H1 (cell line): ENCODE data around the gene GALNT9. TPM values are rescaled to one million over a fixed set of nuclear protein-coding genes. Genes with fewer than 3 reads are reported as not detected.

ENCODE experiments used
- CTCF ChIA-PET: fragments of 300-600 bp; sonication (Branson Sonifier 250); formaldehyde crosslinking; loops from one replicate; lab custom pipeline; 2021; ENCODE audit not compliant: partially characterized antibody; lab: Charles Lee
- POLR2A ChIA-PET: fragments of 300-600 bp; sonication (Branson Sonifier 250); formaldehyde crosslinking; loops from one replicate; lab custom pipeline; 2021; ENCODE audit warnings: inconsistent platforms; ENCODE audit not compliant: partially characterized antibody; lab: Charles Lee
- DNase-seq, 2 experiments: peaks; one replicate each; pipeline versions ENCODE4 v3.0.0 to v3.0.0-alpha.2; 2010 to 2022; ENCODE audit warnings: low spot score in 2 of 2, low read depth in 1 of 2, mixed read lengths in 1 of 2
- FAIRE-seq: peaks from 2 replicates; lab custom pipeline; 2011; peaks lifted over from hg19 to GRCh38; lab: Jason Lieb, UNC
- H2AFZ ChIP-seq: 2 replicates; pipeline ENCODE4 v1.8.1; 2012; ENCODE audit warnings: low read length, inconsistent platforms
- H2AK5ac ChIP-seq: 2 replicates; pipeline ENCODE4 v1.6.1; 2013; ENCODE audit warnings: low read depth, low read length
- H2BK120ac ChIP-seq: replicated peaks from 2 replicates; pipeline ENCODE3; 2013; ENCODE audit warnings: low read depth, low read length, inconsistent platforms
- H2BK12ac ChIP-seq: 2 replicates; pipeline ENCODE4 v1.6.1; 2013; ENCODE audit warnings: low read depth, low read length
- H2BK15ac ChIP-seq: 2 replicates; pipeline ENCODE4 v1.6.1; 2013; ENCODE audit warnings: low read length
- H2BK20ac ChIP-seq: 2 replicates; pipeline ENCODE4 v1.6.1; 2013; ENCODE audit warnings: low read length
- H2BK5ac ChIP-seq: 2 replicates; pipeline ENCODE4 v1.6.1; 2013; ENCODE audit warnings: low read depth, low read length
- H3K14ac ChIP-seq: 2 replicates; pipeline ENCODE4 v1.6.1; 2013; ENCODE audit warnings: inconsistent platforms; ENCODE audit not compliant: insufficient read length
- H3K18ac ChIP-seq: 2 replicates; pipeline ENCODE4 v1.6.1; 2013; ENCODE audit warnings: low read length; ENCODE audit errors: extremely low read depth
- H3K23ac ChIP-seq: 2 replicates; pipeline ENCODE4 v1.6.1; 2013; ENCODE audit warnings: inconsistent platforms; ENCODE audit not compliant: insufficient read length
- H3K23me2 ChIP-seq: 2 replicates; pipeline ENCODE4 v1.6.1; 2013; ENCODE audit warnings: low read depth, low read length
- H3K27ac ChIP-seq: 2 replicates; pipeline ENCODE4 v1.6.1; 2011; ENCODE audit warnings: low read depth, low read length, inconsistent platforms
- H3K27me3 ChIP-seq, 4 experiments: replicated peaks in 1 of 4; 1 replicate in 1 of 4; 2 replicates in 3 of 4; pipeline versions ENCODE4 v1.6.1 to v1.8.1; 2011 to 2013; ENCODE audit warnings: low read length in 3 of 4, mild to moderate bottlenecking in 3 of 4, inconsistent platforms in 2 of 4, mixed read lengths in 2 of 4, moderate library complexity in 1 of 4; ENCODE audit not compliant: control insufficient read depth in 3 of 4, insufficient read depth in 3 of 4; ENCODE audit errors: extremely low read depth in 1 of 4
- H3K36me3 ChIP-seq, 4 experiments: 2 replicates each; pipeline versions ENCODE4 v1.6.1 to v1.8.1; 2011 to 2013; ENCODE audit warnings: mild to moderate bottlenecking in 4 of 4, low read length in 3 of 4, moderate library complexity in 2 of 4, control low read depth in 1 of 4, inconsistent platforms in 1 of 4; ENCODE audit not compliant: insufficient read depth in 4 of 4, control insufficient read depth in 2 of 4
- H3K4ac ChIP-seq: replicated peaks from 2 replicates; pipeline ENCODE3; 2013; ENCODE audit warnings: low read length, low read depth, mixed read lengths, inconsistent platforms; ENCODE audit not compliant: insufficient read length
- H3K4me1 ChIP-seq, 4 experiments: replicated peaks in 1 of 4; 1 replicate in 1 of 4; 2 replicates in 3 of 4; pipeline versions ENCODE4 v1.6.1 to v1.8.1; 2011 to 2013; ENCODE audit warnings: low read length in 3 of 4, inconsistent platforms in 2 of 4, mixed read lengths in 1 of 4; ENCODE audit not compliant: insufficient read depth in 4 of 4, control insufficient read depth in 3 of 4
- H3K4me2 ChIP-seq, 2 experiments: 2 replicates each; pipeline versions ENCODE4 v1.6.1 to v1.8.1; 2011 to 2013; ENCODE audit warnings: low read depth in 2 of 2, low read length in 2 of 2, control low read depth in 1 of 2, inconsistent platforms in 1 of 2, mild to moderate bottlenecking in 1 of 2; ENCODE audit not compliant: insufficient read depth in 1 of 2
- H3K4me3 ChIP-seq, 4 experiments: fragments of 200-600, 300-600 bp in 1 of 4; sonication (generic), shearing (Covaris generic), sonication (Bioruptor Twin) in 1 of 4; 2 replicates each; pipeline versions ENCODE4 v1.5.1 to v1.8.1; 2011 to 2016; ENCODE audit warnings: low read length in 4 of 4, low read depth in 3 of 4, control low read depth in 2 of 4, inconsistent platforms in 2 of 4, mild to moderate bottlenecking in 2 of 4, mixed read lengths in 1 of 4, moderate library complexity in 1 of 4; ENCODE audit not compliant: insufficient read depth in 2 of 4; ENCODE audit errors: extremely low read depth in 1 of 4
- H3K56ac ChIP-seq: replicated peaks from 2 replicates; pipeline ENCODE3; 2013; ENCODE audit warnings: low read depth, mild to moderate bottlenecking, mixed read lengths, low read length, inconsistent platforms; ENCODE audit not compliant: insufficient read length
- H3K79me1 ChIP-seq: 2 replicates; pipeline ENCODE4 v1.6.1; 2013; ENCODE audit warnings: low read depth, low read length, control low read depth
- H3K79me2 ChIP-seq, 2 experiments: 2 replicates each; pipeline versions ENCODE4 v1.6.1 to v1.8.1; 2012 to 2013; ENCODE audit warnings: low read length in 2 of 2, mild to moderate bottlenecking in 2 of 2, inconsistent platforms in 1 of 2; ENCODE audit not compliant: insufficient read depth in 2 of 2, control insufficient read depth in 1 of 2
- H3K9ac ChIP-seq, 4 experiments: replicated peaks in 1 of 4; 1 replicate in 1 of 4; 2 replicates in 3 of 4; pipeline versions ENCODE4 v1.6.1 to v1.8.1; 2011 to 2013; ENCODE audit warnings: low read depth in 3 of 4, low read length in 3 of 4, control low read depth in 2 of 4, mild to moderate bottlenecking in 2 of 4, moderate library complexity in 2 of 4, inconsistent platforms in 1 of 4; ENCODE audit errors: extremely low read depth in 1 of 4
- H3K9me3 ChIP-seq, 2 experiments: 2 replicates each; pipeline versions ENCODE4 v1.6.1 to v1.8.1; 2012 to 2013; ENCODE audit warnings: mild to moderate bottlenecking in 2 of 2, moderate library complexity in 2 of 2, control low read depth in 1 of 2, inconsistent platforms in 1 of 2, low read depth in 1 of 2, low read length in 1 of 2, mixed read lengths in 1 of 2; ENCODE audit not compliant: insufficient read depth in 2 of 2
- H4K20me1 ChIP-seq, 2 experiments: replicated peaks in 1 of 2; 2 replicates each; pipeline versions ENCODE3 to v1.8.1; 2011 to 2013; ENCODE audit warnings: inconsistent platforms in 2 of 2, low read length in 2 of 2, mild to moderate bottlenecking in 1 of 2; ENCODE audit not compliant: insufficient read depth in 2 of 2, control insufficient read depth in 1 of 2
- H4K5ac ChIP-seq: 2 replicates; pipeline ENCODE4 v1.6.1; 2013; ENCODE audit warnings: low read length, low read depth, mixed read lengths, inconsistent platforms; ENCODE audit not compliant: insufficient read length
- H4K8ac ChIP-seq: 2 replicates; pipeline ENCODE4 v1.8.0; 2013; ENCODE audit warnings: mild to moderate bottlenecking, moderate library complexity, low read length, inconsistent platforms; ENCODE audit not compliant: insufficient read depth; ENCODE audit errors: extremely low read depth
- H4K91ac ChIP-seq: replicated peaks from 2 replicates; pipeline ENCODE3; 2013; ENCODE audit warnings: low read length, mixed read lengths, inconsistent platforms; ENCODE audit not compliant: insufficient read length
- CBX5 ChIP-seq: fragments of 300-800, 300-1000 bp; sonication (generic); IDR thresholded peaks from 2 replicates; pipeline ENCODE4 v1.7.1; 2016; ENCODE audit warnings: antibody characterized with exemption, low read length, low read depth
- SP1 ChIP-seq: IDR thresholded peaks from 2 replicates; pipeline ENCODE4 v1.6.1; 2011; ENCODE audit warnings: low read depth, low read length
- WGBS, 2 experiments: shearing (Covaris generic) in 1 of 2; methylation state at CpG; one replicate each; pipeline versions ENCODE4 v1.1.6 to v1.1.7; 2013 to 2015; ENCODE audit warnings: low lambda C conversion rate in 2 of 2, mixed read lengths in 2 of 2, inconsistent platforms in 1 of 2, low coverage in 1 of 2, missing lambda C conversion rate in 1 of 2; ENCODE audit not compliant: insufficient replicate concordance in 2 of 2, insufficient coverage in 1 of 2, insufficient read length in 1 of 2; ENCODE audit errors: extremely low coverage in 1 of 2, missing lambda C conversion rate in 1 of 2; 5-methylcytosine and 5-hydroxymethylcytosine counted together
- polyA plus RNA-seq, 7 experiments: library from polyadenylated mRNA; depleted of rRNA in 3 of 7; stranded (reverse) in 5 of 7; unstranded in 2 of 7; fragments of >200 nt in 5 of 7; fragments of 200-250 nt in 2 of 7; gene quantifications; 1 replicate in 5 of 7; 2 replicates in 1 of 7; 4 replicates in 1 of 7; pipeline versions ENCODE4 v1.2.1 to v1.2.3, GENCODE V29; 2011 to 2013; ENCODE audit warnings: missing spikeins in 2 of 7, mixed read lengths in 2 of 7
- total RNA-seq: library from RNA; stranded (reverse); fragmentation: NEBNext Ultra II Directional; extraction: Animal tissue kit (Norgen Biotek cat#: 25700); gene quantifications from 2 replicates; pipeline ENCODE4 v1.2.1, GENCODE V29; 2021

The GALNT9 gene
- total and polyA plus RNA-seq, 2 of the 8 experiments (the other 6 are each of a cell fraction or from before 2014, with no cell fraction given), result 2.0 to 3.6 TPM

GRCh38 chr12:132288516-132289215 lies 40.7 kb downstream of the GALNT9 start:
- FAIRE-seq (no peak), DNase-seq (no peak)
- Histone ChIP-seq H3K23me2 (no peaks in the 10 kb centered on the region), H3K56ac (no peak overlapping the region), H3K27ac (no peak overlapping the region), H2BK5ac (no peak overlapping the region), H2BK12ac (no peak overlapping the region), H2BK120ac (no peak overlapping the region), H3K9ac (no peak overlapping the region), H3K36me3 (no peaks in the 10 kb centered on the region), H3K23ac (no peak overlapping the region), H3K9me3 (peaks cover 3 to 23% of the 10 kb centered on the region in 2 experiments; a peak in 3 of 4 replicates), H3K4me3 (no peak overlapping the region), H3K4me2 (no peak overlapping the region), H2AK5ac (no peak overlapping the region), H3K4ac (no peak overlapping the region), H2AFZ (no peak overlapping the region), H3K79me2 (no peaks in the 10 kb centered on the region), H4K91ac (no peak overlapping the region), H4K5ac (no peak overlapping the region), H4K8ac (no peak overlapping the region; the same call in 1 of the 2 replicates), H2BK20ac (no peak overlapping the region), H2BK15ac (no peak overlapping the region), H3K27me3 (peaks cover 0 to 17% (median 8%) of the 10 kb centered on the region in 4 experiments; a peak in 4 of 7 replicates), H3K79me1 (no peaks in the 10 kb centered on the region; the same call in 1 of the 2 replicates), H4K20me1 (no peaks in the 10 kb centered on the region), H3K4me1 (peaks cover 5 to 26% (median 20%) of the 10 kb centered on the region in 4 experiments; a peak in 6 of 7 replicates), H3K14ac (no peak overlapping the region), H3K18ac (no peak overlapping the region)
- ChIA-PET POLR2A (interaction anchor here (1.4 kb wide), 1 partner anchor 12 kb away, joined by 3 read pairs; no protein-coding TSS in a partner anchor), CTCF (interaction anchor here (1.1 to 1.5 kb wide), 3 partner anchors 10 to 26 kb away, joined by 4 read pairs; no protein-coding TSS in a partner anchor)
- WGBS, 2 experiments, result 95% methylated on average over 37 of the region's 37 CpGs; no CpG with 5 or more reads in 1 of the 2 experiments
- TF ChIP-seq CBX5 (no peak), SP1 (no peak)
